AG08396 (cell line): ENCODE results near the gene PAK1.
A peak's percentile ranks its signal among the peaks of the same experiment; 100 is the strongest.
"Not testable (repeated sequence)": the region's sequence is repeated elsewhere in the genome, so short reads cannot be mapped to it uniquely, and the experiment has no call there.

Experiments used
- DNase-seq: peaks from one replicate; pipeline ENCODE4 v3.0.0; 2012; ENCODE audit warnings: low spot score, mixed read lengths

PAK1 gene

GRCh38 chr11:77303328-77303727, 170.6 kb downstream of the PAK1 start:
- DNase-seq = no peak

DNA sequence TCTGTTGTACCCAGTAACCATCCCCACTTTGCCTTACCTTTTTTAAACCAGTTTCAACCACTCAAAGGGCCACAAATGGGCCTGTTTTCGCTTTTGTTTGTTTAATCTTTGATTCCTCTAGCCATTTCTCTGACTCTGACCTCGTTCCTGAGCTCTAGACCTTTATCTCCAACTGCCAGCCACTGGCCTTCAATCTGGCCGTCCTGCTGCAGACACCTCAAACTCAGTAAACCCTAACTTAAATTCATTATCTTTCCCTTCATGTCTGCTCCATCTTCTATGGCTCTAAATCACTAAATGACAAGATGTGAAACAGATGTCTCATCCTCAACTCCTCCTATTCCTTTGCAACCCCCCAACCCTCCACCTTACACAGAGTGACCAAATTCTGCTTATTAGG, 171.1 kb downstream of the PAK1 start:
- DNase-seq = no peak

DNA sequence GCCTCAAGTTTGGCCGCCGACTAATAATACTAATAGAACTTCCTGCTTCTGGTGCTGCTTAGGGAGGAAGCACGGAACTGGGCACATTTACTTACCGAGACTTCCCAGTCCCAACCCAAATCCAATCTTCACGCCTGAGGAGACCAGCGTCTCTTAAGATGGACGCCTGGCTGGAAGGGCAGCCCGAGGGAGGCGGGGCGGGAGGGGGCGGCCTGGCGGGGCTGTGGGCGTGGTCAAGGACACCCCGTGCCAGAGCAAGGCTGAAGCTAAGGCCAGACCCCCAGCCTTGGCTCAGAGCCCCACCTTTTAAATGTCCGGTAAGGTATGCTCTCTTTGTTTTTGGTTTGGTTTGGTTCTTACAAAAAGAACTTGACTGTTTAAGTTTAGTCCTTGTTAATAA, 172.4 kb downstream of the PAK1 start, which contains the start of gene GDPD4:
Gene GDPD4, minus strand, starts transcription at position 177 of the 400 bp plus-strand sequence. CDS start 16,549 bp downstream, outside the sequence.
- no peak for DNase-seq

- no peak for DNase-seq
These were observed 173.2 kb downstream of the PAK1 start for GRCh38 chr11:77300695-77301094.

- not testable (repeated sequence) for DNase-seq
These were observed 173.9 kb downstream of the PAK1 start for GRCh38 chr11:77300028-77300427.

DNA sequence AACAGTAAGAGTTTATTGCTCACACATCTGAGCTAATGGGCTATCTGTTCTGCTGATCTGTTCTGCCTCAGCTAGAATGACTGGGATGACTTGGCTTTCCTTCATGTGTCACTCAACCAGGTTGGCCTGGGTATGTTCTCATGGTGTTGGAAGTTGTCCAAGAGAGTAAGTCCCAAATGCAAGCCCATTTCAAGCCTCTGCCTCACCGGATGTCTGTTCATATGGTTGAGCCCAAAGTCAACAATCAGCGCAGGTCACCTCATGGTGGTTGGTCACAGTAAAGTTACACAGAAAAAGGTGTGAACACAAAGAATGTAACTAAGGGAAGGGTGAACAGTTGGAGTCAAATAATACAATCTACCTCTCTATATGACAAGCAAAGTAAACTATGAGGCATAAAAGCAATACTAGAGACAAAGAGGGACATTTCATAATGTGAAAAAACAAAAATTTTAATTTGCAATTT, 174.3 kb downstream of the PAK1 start:
- no peak for DNase-seq

GRCh38 chr11:77294040-77294439, 179.9 kb downstream of the PAK1 start:
- no peak for DNase-seq

DNA sequence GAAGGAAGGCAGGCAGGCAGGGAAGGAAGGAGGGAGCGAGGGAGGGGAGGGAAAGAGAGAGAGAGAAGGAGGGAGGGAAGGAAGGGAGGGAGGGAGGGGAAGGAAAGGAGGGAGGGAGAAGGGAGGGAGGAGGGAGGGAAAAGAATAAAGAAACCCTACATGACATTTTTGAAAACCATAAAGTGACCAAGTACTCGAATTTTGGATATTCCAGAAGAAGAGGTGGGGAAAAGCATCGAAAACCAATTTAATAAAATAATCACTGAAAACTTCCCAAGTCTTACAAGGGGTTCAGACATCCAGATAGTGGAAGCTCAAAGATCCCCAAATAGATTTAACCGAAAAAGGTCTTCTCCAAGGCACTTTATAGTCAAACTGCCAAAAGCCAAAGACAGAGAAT, 184.2 kb downstream of the PAK1 start:
- no peak for DNase-seq

- DNase-seq = peak; percentile 77
These were observed 186.2 kb downstream of the PAK1 start for GRCh38 chr11:77287615-77288273.

GRCh38 chr11:77287136-77287535, 186.8 kb downstream of the PAK1 start:
- DNase-seq = no peak

DNA sequence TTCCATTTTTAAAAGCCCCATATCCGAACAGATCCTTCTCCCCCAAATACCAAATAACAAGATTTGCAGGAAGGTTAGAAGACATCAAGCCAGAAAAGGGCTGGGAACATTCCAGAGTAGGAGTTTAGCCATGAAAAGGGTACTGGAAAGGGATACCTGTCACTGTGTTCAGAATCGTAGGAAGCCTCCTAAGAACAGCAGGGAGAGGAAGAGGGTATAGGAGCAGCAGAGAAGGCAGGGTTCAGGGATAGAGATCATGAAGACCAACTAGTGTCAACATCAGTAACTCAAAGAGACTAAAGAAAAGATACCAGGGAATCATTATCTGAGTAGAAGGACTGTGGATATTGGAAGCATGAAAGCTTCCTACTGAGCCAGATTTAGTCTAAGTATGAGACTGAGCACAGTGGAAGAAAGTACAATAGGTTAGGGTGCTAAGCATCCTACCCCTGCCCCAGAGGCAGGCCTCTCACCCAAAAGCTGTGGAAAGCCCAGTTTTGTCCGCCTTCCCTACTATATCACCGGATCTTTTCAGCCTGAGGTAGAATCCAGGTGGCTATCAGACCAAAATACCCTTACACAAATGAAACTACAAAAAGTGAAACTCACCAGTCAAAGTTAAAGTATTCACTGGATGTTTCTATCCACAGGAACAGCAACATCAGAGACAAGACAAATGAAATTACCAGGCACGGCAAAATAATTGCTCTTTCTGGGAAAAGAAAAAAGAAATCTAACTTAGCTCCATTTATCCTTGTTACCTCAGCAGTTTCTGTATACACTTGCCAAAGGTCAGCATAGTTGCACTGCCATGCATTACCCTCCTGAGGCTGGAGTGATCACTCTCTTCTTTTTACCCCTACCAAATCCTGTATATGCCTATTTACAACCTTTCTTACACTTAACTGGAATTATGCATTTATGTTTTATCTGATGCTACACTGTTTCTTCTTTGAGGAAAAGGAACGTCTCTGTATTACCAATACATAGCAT, 189.1 kb downstream of the PAK1 start:
- no peak for DNase-seq

DNA sequence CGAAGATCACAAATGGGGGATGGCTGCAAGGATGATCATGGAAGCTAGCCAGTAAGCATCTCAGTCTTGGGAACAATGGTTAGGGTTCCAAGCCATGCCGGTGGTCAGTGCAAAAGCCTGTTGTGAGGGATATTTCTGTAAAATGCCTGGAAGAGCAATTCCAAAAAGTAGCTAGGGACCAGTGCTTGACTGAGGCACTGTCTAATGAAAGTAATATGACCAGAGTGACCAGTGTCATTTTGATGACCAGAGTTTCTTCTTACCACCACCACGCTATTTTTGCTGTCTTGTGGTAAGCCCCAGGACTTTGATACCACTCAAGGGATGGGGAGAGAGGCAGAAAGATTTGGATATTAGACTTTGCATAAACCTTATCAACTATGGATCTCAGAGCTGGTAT, 190.8 kb downstream of the PAK1 start:
- DNase-seq = no peak

DNA sequence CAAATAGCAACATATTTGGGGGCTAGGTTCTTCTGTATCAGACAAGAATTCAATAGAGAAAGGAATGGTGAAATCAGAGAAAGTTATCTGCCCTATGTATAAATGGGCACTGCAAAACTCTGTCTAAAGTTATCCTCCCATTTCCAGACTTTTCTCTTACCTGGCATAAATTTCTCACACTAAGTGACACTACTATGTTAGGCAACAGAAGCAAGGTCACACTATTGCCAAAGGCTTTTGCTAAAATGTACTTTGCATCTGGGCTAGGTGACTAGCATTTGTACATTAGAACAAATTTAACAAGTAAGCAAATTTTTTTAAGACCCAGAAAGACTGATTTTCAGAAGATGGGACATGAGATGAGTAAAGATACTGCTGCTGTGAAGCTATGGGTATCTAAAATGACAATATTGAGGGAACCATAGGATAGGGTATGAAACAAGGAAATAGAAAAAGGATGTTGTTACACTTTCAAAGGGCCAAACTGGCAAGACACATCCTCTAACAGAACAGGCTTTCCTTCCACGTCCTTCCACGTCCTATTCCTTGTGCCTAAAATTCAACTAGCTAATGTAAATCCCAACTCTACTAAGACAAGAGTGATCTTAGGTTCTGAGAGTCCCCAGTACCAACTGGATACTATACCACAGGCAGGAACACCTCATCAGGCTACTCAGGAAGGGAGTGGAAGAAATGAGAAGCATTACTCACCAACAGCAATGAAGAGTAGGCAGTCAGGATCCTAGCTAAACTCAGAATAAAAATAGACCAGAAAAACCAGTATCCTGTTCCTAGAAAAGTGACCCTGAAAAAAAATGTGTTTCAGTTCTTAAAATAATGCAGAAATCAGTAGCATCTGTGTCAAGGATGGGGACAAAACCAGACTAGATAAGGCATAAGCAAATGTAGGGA, 195.0 kb downstream of the PAK1 start:
- no peak for DNase-seq

GRCh38 chr11:77276271-77276670, 197.6 kb downstream of the PAK1 start:
- no peak for DNase-seq
